Ovary (tissue), 3 donors: ENCODE results near the gene PPIL4.

ENCODE experiments used
- EP300 ChIP-seq: sonication (generic); formaldehyde crosslinking; IDR thresholded peaks from one replicate; pipeline ENCODE4 v1.6.1; 2017; ENCODE audit warnings: antibody characterized with exemption
- POLR2A ChIP-seq: fragments of 450-650 bp; IDR thresholded peaks from one replicate; pipeline ENCODE4 v1.6.1; 2017; ENCODE audit warnings: antibody characterized with exemption, mild to moderate bottlenecking, moderate library complexity
- TF ChIP-seq, protein P1 (sequence below), 3 donors: fragments of 450-650 bp in 2 of 3; fragments of 200-600 bp in 1 of 3; IDR thresholded peaks; one replicate each; pipeline versions ENCODE4 v1.5.1 to v1.8.0; 2016 to 2022; ENCODE audit warnings: antibody characterized with exemption in 3 of 3, mild to moderate bottlenecking in 1 of 3
- donor health status: DM: no; HTN: no; CAD: no.

DNA sequence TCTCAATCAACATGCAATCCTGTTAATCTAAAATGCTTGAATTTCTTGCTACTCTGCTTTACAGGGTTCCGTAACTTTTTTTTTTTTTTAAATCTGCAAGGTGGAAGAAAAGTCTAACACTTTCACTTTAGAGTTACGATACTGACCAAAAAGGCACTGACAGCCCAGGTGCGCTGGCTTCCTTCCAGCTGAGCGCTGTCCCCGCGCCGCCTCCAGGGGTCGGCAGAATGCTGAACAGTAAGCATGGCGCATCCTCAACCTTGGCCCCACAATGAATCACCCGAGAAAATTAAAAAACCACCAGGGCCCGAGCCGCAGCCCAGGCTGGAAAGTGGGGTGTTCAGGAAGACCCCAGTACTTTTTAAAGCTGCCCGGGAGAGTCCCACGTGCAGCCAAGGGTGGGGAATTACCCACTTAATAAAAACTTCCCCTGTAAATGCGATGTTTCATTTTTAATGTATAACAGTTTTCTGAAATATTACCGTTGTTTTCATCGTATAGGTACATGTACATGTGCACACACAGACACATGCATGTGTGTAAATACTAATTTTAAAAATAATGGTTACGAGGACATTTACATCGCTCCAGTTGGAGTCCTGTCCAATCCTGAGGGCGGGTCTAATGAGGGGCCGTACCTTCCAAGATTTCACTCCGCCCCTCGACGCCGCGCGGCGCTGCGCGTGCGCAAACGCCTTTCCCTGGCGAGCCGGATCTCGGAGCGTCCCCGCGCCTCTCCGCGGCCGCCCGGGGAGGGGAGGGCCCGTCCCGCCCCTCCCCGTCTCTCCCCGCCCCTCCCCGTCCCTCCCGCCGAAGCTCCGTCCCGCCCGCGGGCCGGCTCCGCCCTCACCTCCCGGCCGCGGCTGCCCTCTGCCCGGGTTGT lies 19.9 kb upstream of the PPIL4 start, which contains the start of gene GINM1:
- TF ChIP-seq, protein P1, sequence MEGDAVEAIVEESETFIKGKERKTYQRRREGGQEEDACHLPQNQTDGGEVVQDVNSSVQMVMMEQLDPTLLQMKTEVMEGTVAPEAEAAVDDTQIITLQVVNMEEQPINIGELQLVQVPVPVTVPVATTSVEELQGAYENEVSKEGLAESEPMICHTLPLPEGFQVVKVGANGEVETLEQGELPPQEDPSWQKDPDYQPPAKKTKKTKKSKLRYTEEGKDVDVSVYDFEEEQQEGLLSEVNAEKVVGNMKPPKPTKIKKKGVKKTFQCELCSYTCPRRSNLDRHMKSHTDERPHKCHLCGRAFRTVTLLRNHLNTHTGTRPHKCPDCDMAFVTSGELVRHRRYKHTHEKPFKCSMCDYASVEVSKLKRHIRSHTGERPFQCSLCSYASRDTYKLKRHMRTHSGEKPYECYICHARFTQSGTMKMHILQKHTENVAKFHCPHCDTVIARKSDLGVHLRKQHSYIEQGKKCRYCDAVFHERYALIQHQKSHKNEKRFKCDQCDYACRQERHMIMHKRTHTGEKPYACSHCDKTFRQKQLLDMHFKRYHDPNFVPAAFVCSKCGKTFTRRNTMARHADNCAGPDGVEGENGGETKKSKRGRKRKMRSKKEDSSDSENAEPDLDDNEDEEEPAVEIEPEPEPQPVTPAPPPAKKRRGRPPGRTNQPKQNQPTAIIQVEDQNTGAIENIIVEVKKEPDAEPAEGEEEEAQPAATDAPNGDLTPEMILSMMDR (IDR thresholded peaks at IDR 0.05) = peak; percentile 31 to 61 (median 36)
- TF ChIP-seq POLR2A = no peak
- no peak for TF ChIP-seq EP300
